Epithelial cell of esophagus (primary cell): ENCODE results near the gene C19orf85.
"Not testable (repeated sequence)": the region's sequence is repeated elsewhere in the genome, so short reads cannot be mapped to it uniquely, and the experiment has no call there.

ENCODE experiments used
- DNase-seq: peaks from one replicate; pipeline ENCODE4 v3.0.0; 2010; ENCODE audit warnings: low read depth
- H3K4me3 ChIP-seq: 2 replicates; pipeline ENCODE4 v1.5.1; 2011; ENCODE audit warnings: mild to moderate bottlenecking, low read length, control low read depth
- CTCF ChIP-seq: IDR thresholded peaks from 2 replicates; pipeline ENCODE4 v1.5.1; 2011; ENCODE audit warnings: low read depth, mild to moderate bottlenecking, low read length, control low read depth, inconsistent platforms; ENCODE audit not compliant: insufficient read depth; ENCODE audit errors: missing control alignments

C19orf85 gene

DNA sequence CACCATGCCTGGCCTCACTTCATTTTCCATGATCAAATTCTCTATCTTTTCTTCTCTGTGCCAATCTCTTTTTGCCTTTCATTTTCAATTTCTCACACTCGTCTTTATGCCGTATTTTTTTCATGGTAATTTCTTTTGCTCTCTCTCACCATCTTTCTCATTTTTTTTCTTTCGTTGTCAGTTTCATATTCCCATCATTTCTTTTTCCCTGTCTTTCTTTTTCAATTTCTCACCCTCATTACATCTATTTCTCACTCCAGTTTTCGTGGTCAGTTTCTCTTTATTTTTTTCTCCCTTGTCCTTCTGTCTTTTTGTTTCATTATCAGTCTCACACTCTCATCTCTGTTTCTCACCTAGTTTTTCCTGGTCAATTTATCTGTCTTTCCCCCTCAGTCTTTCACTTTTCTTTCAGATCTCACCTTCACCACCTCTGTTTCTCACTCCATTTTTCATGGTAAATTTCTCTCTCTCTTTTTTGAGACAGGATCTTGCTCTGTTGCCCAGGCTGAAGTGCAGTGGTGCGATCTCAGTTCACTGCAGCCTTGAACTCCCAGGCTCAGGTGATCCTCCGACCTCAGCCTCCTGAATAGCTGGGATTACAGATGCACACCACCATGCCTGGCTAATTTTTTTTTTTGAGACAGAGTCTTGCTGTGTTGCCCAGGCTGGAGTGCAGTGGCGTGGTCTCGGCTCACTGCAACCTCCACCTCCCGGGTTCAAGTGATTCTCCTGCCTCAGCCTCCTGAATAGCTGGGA lies 37.8 kb upstream of the C19orf85 start:
- no peak for TF ChIP-seq CTCF

GRCh38 chr19:55500368-55500952 lies 35.9 kb upstream of the C19orf85 start:
- DNase-seq, result no peak
- H3K4me3 ChIP-seq, result no peak overlapping the region
- TF ChIP-seq CTCF, result no peak

More for the DNA sequence above, 37.8 kb upstream of the C19orf85 start:
- no peak for DNase-seq
- H3K4me3 ChIP-seq, result no peak overlapping the region

- TF ChIP-seq CTCF, result no peak
- H3K4me3 ChIP-seq, result no peak overlapping the region
- no peak for DNase-seq
These were observed 33.8 kb upstream of the C19orf85 start for GRCh38 chr19:55498246-55498840.

DNA sequence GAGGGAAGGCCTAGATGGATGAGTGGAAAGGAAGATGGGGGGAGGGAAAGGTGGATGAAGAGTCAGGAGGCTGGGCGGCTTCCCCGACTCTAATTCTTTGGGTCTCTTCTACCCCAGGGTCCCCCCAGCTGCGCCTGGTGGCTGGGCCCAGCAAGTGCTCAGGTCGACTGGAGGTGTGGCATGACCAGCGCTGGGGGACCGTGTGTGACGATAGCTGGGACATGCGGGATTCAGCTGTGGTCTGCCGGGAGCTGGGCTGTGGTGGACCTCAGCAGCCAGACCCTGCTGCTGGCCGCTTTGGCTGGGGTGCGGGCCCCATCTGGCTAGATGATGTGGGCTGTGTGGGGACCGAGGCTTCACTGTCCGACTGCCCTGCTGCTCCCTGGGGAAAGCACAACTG lies 33.2 kb upstream of the C19orf85 start:
- no peak overlapping the region for H3K4me3 ChIP-seq
- no peak for DNase-seq
- no peak for TF ChIP-seq CTCF

DNA sequence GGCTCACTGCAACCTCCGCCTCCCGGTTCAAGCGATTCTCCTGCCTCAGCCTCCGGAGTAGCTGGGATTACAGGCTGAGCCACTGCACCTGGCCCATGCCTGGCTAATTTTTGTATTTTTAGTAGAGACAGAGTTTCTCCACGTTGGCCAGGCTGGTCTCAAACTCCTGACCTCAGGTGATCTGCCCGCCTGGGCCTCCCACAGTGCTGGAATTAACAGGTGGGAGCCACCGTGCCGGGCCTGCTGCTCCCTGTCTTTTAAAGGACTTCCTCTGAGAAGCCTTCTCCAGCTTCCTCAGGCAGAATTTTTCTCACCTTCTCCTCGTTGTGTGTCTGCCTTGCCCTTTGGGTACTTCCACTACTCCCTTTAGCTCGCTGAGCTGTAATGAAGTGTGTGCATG lies 32.3 kb upstream of the C19orf85 start:
- H3K4me3 ChIP-seq, DNase-seq: not testable (repeated sequence)

- no peak for DNase-seq
- no peak overlapping the region for H3K4me3 ChIP-seq
- no peak for TF ChIP-seq CTCF
These were observed 31.2 kb upstream of the C19orf85 start for GRCh38 chr19:55495646-55496349.

DNA sequence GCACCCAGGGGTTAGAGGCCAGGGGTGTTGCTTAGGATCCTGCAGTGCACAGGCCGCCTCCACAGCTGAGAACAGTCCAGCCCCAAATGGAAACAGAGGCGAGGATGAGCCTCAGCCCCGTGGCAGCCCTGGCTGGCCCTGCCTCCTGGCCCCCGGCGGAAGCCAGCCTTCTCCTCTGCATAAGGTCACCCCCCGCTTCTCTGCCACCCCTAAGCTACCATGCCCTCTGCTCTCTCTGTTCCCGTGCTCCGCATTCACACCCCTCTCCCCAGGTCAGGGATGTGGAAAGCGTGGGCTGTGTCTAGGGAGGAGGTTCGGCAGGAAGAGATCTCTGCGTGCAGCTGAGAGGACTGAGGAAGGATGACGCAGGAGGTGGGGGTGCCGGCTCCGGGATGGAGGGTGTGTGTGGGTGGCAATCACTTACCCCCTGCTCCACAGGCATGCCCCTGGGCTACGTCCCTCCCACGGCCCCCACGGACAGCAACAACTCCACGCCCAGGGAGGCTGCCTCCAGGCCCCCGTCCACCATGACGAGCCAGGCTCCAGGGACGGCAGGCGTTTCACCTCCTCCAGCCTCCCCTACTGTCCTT lies 29.7 kb upstream of the C19orf85 start:
- TF ChIP-seq CTCF, result no peak
- H3K4me3 ChIP-seq, result no peak overlapping the region

More for the DNA sequence above, 29.7 kb upstream of the C19orf85 start:
- no peak for DNase-seq
